Osteoblast (primary cell): ENCODE measurements around the gene NCS1. TPM values are rescaled to one million over a fixed set of nuclear protein-coding genes. Genes with fewer than 3 reads are reported as not detected.

Source experiments
- DNase-seq: peaks from one replicate; pipeline ENCODE4 v3.0.0; 2011; ENCODE audit warnings: low spot score, mixed read lengths; ENCODE audit not compliant: insufficient read length; ENCODE audit errors: missing footprints
- H2AFZ ChIP-seq: 2 replicates; pipeline ENCODE4 v1.6.0; 2011; ENCODE audit warnings: mild to moderate bottlenecking, low read length
- H3K27ac ChIP-seq: 2 replicates; pipeline ENCODE4 v1.5.1; 2011; ENCODE audit warnings: mild to moderate bottlenecking, low read depth, low read length, moderate library complexity
- H3K27me3 ChIP-seq: 2 replicates; pipeline ENCODE4 v1.6.0; 2012; ENCODE audit warnings: mild to moderate bottlenecking, control low read depth, inconsistent platforms, low read length, moderate library complexity; ENCODE audit not compliant: insufficient read depth
- H3K36me3 ChIP-seq: 2 replicates; pipeline ENCODE4 v1.5.1; 2011; ENCODE audit warnings: mild to moderate bottlenecking, low read length, control low read depth, moderate library complexity; ENCODE audit not compliant: insufficient read depth
- H3K4me1 ChIP-seq: 2 replicates; pipeline ENCODE4 v1.5.1; 2011; ENCODE audit warnings: mild to moderate bottlenecking, low read length, control low read depth, moderate library complexity; ENCODE audit not compliant: insufficient read depth
- H3K4me2 ChIP-seq: 2 replicates; pipeline ENCODE4 v1.6.0; 2011; ENCODE audit warnings: mild to moderate bottlenecking, low read length; ENCODE audit not compliant: insufficient read depth
- H3K4me3 ChIP-seq: fragments of 200-600 bp; sonication (generic); 3 replicates; pipeline ENCODE4 v1.5.1; 2012; ENCODE audit warnings: mild to moderate bottlenecking, low read length, inconsistent platforms; ENCODE audit not compliant: insufficient read depth
- H3K79me2 ChIP-seq: 2 replicates; pipeline ENCODE4 v1.6.0; 2012; ENCODE audit warnings: mild to moderate bottlenecking, low read length, control low read depth, inconsistent platforms; ENCODE audit not compliant: insufficient read depth
- H3K9me3 ChIP-seq: 2 replicates; pipeline ENCODE4 v1.5.1; 2011; ENCODE audit warnings: low read depth, low read length, control low read depth
- H4K20me1 ChIP-seq: 2 replicates; pipeline ENCODE4 v1.6.0; 2012; ENCODE audit warnings: mild to moderate bottlenecking, low read length, control low read depth; ENCODE audit not compliant: insufficient read depth
- CTCF ChIP-seq: IDR thresholded peaks from 2 replicates; pipeline ENCODE4 v1.5.1; 2011; ENCODE audit warnings: mild to moderate bottlenecking, low read depth, low read length, moderate library complexity; ENCODE audit errors: extremely low read depth
- total RNA-seq: library from RNA; depleted of rRNA; stranded (reverse); fragments of >200 nt; gene quantifications from 2 replicates; pipeline ENCODE4 v1.2.3, GENCODE V29; 2012

NCS1 gene
- total RNA-seq, 1 donor = 49.9 TPM

GRCh38 chr9:130142641-130143040 is 29.6 kb upstream of the NCS1 start:
- Histone ChIP-seq H3K4me3 (no peak overlapping the region), H3K79me2 (no peaks in the 10 kb centered on the region), H2AFZ (no peak overlapping the region), H4K20me1 (peaks cover 4% of the 10 kb centered on the region), H3K4me2 (no peak overlapping the region), H3K36me3 (no peaks in the 10 kb centered on the region), H3K4me1 (peaks cover 31% of the 10 kb centered on the region), H3K9me3 (no peaks in the 10 kb centered on the region), H3K27me3 (no peaks in the 10 kb centered on the region), H3K27ac (no peak overlapping the region)
- DNase-seq = no peak
- TF ChIP-seq CTCF = no peak

GRCh38 chr9:130143279-130143893 is 28.8 kb upstream of the NCS1 start:
- Histone ChIP-seq H2AFZ (no peak overlapping the region), H3K27me3 (no peaks in the 10 kb centered on the region), H3K9me3 (no peaks in the 10 kb centered on the region), H3K4me3 (peak overlapping the region; percentile 53), H3K36me3 (no peaks in the 10 kb centered on the region), H3K79me2 (no peaks in the 10 kb centered on the region), H3K27ac (no peak overlapping the region), H3K4me2 (peak overlapping the region; percentile 79), H4K20me1 (peaks cover 4% of the 10 kb centered on the region), H3K4me1 (peaks cover 26% of the 10 kb centered on the region)
- no peak for TF ChIP-seq CTCF
- peak; percentile 77 for DNase-seq

- no peak for TF ChIP-seq CTCF
- Histone ChIP-seq H3K4me3 (peak overlapping the region; percentile 53), H3K4me2 (peak overlapping the region; percentile 79), H3K27ac (no peak overlapping the region), H2AFZ (peak overlapping the region; percentile 72), H3K4me1 (peaks cover 20% of the 10 kb centered on the region), H3K79me2 (no peaks in the 10 kb centered on the region), H3K36me3 (no peaks in the 10 kb centered on the region), H3K27me3 (no peaks in the 10 kb centered on the region), H4K20me1 (no peaks in the 10 kb centered on the region), H3K9me3 (no peaks in the 10 kb centered on the region)
- DNase-seq = peak; percentile 73
These were observed 28.2 kb upstream of the NCS1 start for GRCh38 chr9:130143958-130144366.

GRCh38 chr9:130144703-130145102 is 27.5 kb upstream of the NCS1 start:
- Histone ChIP-seq H3K4me1 (peaks cover 13% of the 10 kb centered on the region), H3K27ac (no peak overlapping the region), H4K20me1 (no peaks in the 10 kb centered on the region), H3K36me3 (no peaks in the 10 kb centered on the region), H3K4me3 (no peak overlapping the region), H3K4me2 (no peak overlapping the region), H3K79me2 (no peaks in the 10 kb centered on the region), H3K27me3 (no peaks in the 10 kb centered on the region), H2AFZ (no peak overlapping the region), H3K9me3 (no peaks in the 10 kb centered on the region)
- DNase-seq = no peak
- no peak for TF ChIP-seq CTCF
